Hematopoietic multipotent progenitor cell treated with erythropoietin and hydrocortisone succinate and interleukin-3 and kit ligand, for 17 days (in vitro differentiated cells): Measurements from ENCODE around the gene TRAPPC10.
"Not testable (repeated sequence)": the region's sequence is repeated elsewhere in the genome, so short reads cannot be mapped to it uniquely, and the experiment has no call there.

ENCODE experiments used
- DNase-seq: peaks from one replicate; pipeline ENCODE4 v3.0.0-alpha.2; 2015; ENCODE audit warnings: low spot score

The TRAPPC10 gene

DNA sequence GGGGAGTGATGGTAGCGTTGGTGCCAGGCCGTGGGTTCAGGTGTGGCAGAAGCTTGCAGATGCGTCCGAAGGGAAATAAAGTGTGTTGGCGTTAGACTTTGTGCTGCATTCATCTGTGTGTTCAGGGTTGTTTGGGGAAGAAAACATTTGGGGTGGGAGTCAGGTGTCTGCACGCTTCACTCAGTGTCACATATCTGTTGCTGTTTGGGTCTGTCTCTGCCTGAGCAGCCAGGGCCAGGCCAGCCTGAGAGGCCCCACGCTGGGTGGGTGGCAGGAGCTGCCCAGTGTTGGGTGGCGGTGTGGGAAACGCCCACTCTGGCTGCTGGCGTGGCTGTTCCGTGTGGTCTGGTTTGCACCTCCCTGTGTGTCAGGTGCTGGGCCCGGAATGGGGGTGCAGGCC is 133.5 kb downstream of the TRAPPC10 start:
- not testable (repeated sequence) for DNase-seq

GRCh38 chr21:44147108-44147507 is 135.0 kb downstream of the TRAPPC10 start:
- DNase-seq: not testable (repeated sequence)

DNA sequence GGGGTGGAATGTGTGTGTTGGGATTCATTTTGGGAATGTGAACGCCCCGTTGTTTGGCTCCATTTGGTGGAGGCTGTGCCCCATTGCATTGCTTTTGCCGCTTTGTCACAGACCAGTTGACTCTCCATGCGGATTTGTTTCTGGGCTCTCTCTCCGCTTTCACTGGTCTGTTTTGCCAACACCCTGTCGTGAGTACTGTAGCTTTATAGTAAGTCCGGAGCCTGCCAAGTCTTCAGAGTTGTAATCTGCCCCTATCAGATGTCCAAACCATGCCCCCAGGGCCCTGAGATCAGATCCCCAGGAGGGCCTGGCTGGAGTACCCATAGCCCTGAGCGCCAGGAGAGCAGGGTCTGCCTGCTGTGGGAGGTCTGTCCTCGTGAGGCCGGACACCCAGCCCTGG is 138.1 kb downstream of the TRAPPC10 start:
- DNase-seq: not testable (repeated sequence)

- DNase-seq: not testable (repeated sequence)
Observed at GRCh38 chr21:44153214-44153888, 141.2 kb downstream of the TRAPPC10 start.

GRCh38 chr21:44153889-44154228 is 141.8 kb downstream of the TRAPPC10 start:
- not testable (repeated sequence) for DNase-seq

DNA sequence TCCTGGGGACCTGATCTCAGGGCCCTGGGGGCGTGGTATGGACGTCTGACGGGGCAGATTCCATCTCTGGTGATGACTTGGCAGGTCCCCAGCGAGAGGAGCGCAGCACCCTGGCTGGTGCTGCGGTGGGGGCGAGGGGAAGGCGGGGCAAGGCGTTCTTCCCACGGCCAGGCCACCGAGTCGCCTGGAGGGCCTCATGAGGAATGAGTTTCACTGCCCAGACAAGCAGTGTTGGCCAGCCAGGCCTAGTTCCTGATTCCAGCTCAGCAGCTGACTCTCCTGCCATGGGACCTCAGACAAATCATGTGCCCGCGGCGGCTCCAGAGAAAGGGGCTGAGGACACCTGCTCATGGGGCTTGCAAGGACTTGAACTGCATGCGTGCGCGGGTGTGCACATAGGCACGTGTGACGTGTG is 142.7 kb downstream of the TRAPPC10 start:
- not testable (repeated sequence) for DNase-seq

GRCh38 chr21:44155231-44155993 is 143.3 kb downstream of the TRAPPC10 start:
- DNase-seq: not testable (repeated sequence)

GRCh38 chr21:44155994-44156380 is 143.9 kb downstream of the TRAPPC10 start:
- DNase-seq: not testable (repeated sequence)
